Measurements from ENCODE around the gene MLLT3. TPM values are rescaled to one million over a fixed set of nuclear protein-coding genes. Genes with fewer than 3 reads are reported as not detected.

The MLLT3 gene
- total RNA-seq, 3 donors from 2014 or later, result 8.8 to 30.3 (median 22.6) TPM

- Histone ChIP-seq H3K4me3 (no peak overlapping the region), H3K27ac (no peak overlapping the region), H3K4me1 (no peaks in the 10 kb centered on the region), H3K27me3 (no peaks in the 10 kb centered on the region), H3K36me3 (no peaks in the 10 kb centered on the region), H3K9me3 (peaks cover 11 to 17% of the 10 kb centered on the region in 2 donors)
- no peak for TF ChIP-seq POLR2A (IDR thresholded peaks at IDR 0.05)
- no peak for TF ChIP-seq POLR2AphosphoS5 (IDR thresholded peaks at IDR 0.05)
- TF ChIP-seq, protein P1, sequence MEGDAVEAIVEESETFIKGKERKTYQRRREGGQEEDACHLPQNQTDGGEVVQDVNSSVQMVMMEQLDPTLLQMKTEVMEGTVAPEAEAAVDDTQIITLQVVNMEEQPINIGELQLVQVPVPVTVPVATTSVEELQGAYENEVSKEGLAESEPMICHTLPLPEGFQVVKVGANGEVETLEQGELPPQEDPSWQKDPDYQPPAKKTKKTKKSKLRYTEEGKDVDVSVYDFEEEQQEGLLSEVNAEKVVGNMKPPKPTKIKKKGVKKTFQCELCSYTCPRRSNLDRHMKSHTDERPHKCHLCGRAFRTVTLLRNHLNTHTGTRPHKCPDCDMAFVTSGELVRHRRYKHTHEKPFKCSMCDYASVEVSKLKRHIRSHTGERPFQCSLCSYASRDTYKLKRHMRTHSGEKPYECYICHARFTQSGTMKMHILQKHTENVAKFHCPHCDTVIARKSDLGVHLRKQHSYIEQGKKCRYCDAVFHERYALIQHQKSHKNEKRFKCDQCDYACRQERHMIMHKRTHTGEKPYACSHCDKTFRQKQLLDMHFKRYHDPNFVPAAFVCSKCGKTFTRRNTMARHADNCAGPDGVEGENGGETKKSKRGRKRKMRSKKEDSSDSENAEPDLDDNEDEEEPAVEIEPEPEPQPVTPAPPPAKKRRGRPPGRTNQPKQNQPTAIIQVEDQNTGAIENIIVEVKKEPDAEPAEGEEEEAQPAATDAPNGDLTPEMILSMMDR (IDR thresholded peaks at IDR 0.05), result no peak
- intact Hi-C loops (cut with DNase I; ENCODE audit: low total_unique reads), result no loop called here
- no peak for DNase-seq (ENCODE audit: low spot score in 2 of 2)
Measured at GRCh38 chr9:20537294-20537693, 85.0 kb downstream of the MLLT3 start.

DNA sequence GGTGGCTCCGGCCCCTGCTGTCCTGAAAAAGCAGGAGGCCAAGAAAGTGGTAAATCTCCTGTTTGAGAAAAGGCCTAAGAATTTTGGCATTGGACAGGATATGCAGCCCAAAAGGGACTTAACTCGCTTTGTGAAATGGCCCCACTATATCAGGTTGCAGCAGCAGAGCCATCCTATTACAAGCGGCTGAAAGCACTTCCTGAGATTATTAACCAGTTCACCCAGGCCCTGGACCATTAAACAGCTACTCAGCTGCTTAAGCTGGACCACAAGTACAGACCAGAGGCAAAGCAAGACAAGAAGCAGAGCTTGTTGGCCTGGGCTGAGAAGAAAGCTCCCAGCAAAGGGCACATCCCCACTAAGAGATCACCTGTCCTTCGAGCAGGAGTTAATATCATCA, 89.7 kb downstream of the MLLT3 start:
- no peaks in the 10 kb centered on the region for H3K36me3 ChIP-seq
- H3K27ac ChIP-seq, result no peak overlapping the region
- no peak for DNase-seq (ENCODE audit: low spot score in 2 of 2)
- H3K4me1 ChIP-seq, result no peaks in the 10 kb centered on the region
- no peaks in the 10 kb centered on the region for H3K27me3 ChIP-seq
- no peak for TF ChIP-seq POLR2A (IDR thresholded peaks at IDR 0.05)
- TF ChIP-seq POLR2AphosphoS5 (IDR thresholded peaks at IDR 0.05), result no peak
- TF ChIP-seq, protein P1 (IDR thresholded peaks at IDR 0.05), result no peak
- H3K4me3 ChIP-seq, result no peak overlapping the region
- intact Hi-C loops (cut with DNase I; ENCODE audit: low total_unique reads), result no loop called here
- no peaks in the 10 kb centered on the region for H3K9me3 ChIP-seq

- Histone ChIP-seq H3K4me1 (no peaks in the 10 kb centered on the region), H3K27me3 (no peaks in the 10 kb centered on the region), H3K36me3 (no peaks in the 10 kb centered on the region), H3K4me3 (no peak overlapping the region), H3K27ac (no peak overlapping the region), H3K9me3 (no peaks in the 10 kb centered on the region)
- TF ChIP-seq POLR2AphosphoS5 (IDR thresholded peaks at IDR 0.05) (no peak), POLR2A (IDR thresholded peaks at IDR 0.05) (no peak)
- TF ChIP-seq, protein P1 (IDR thresholded peaks at IDR 0.05), result no peak
- DNase-seq (ENCODE audit: low spot score in 2 of 2), result no peak
- intact Hi-C loops (cut with DNase I; ENCODE audit: low total_unique reads), result no loop called here
Measured at GRCh38 chr9:20529837-20530236, 92.5 kb downstream of the MLLT3 start.

GRCh38 chr9:20528253-20528652, 94.0 kb downstream of the MLLT3 start:
- Histone ChIP-seq H3K36me3 (no peaks in the 10 kb centered on the region), H3K27me3 (no peaks in the 10 kb centered on the region), H3K27ac (no peak overlapping the region), H3K4me3 (no peak overlapping the region), H3K9me3 (no peaks in the 10 kb centered on the region), H3K4me1 (no peaks in the 10 kb centered on the region)
- DNase-seq (ENCODE audit: low spot score in 2 of 2), result no peak
- intact Hi-C loops (cut with DNase I; ENCODE audit: low total_unique reads), result no loop called here
- TF ChIP-seq POLR2A (IDR thresholded peaks at IDR 0.05), result no peak
- TF ChIP-seq, protein P1 (IDR thresholded peaks at IDR 0.05), result no peak
- TF ChIP-seq POLR2AphosphoS5 (IDR thresholded peaks at IDR 0.05), result no peak

DNA sequence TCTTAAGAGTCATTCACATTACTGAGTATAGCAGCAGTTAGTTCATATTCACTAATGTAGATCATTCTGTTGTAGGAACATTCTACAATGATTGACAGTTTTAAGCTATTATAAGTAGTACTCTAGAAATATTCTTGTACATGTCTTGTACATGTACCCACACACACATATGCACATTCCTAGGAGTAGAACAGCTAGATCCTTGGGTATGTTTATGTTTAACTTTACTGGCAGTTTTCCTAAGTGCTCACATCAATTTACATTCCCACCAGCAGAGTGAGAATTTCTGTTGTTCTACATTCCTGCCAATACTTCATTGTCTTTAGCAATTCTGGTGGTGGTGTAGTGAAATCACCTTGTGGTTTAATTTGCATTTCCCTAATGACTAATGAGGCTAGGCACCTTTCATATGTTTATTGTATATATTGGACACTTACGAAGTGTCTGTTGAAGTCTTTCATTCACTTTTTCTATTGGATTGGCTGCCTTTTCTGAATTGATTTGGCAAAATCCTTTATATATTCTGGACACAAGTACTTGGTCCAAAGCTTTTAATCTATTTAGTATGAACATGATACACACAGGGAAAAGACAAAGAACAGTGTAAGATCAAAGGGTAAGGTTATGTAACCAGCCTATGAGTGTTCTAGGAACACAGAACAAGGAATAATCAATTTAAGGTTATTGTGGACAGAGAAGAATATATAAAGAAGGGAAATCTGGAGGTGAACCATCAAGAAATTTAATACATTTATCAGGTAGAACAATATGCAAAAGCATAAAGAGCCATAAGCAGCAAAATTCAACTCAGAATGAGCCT, 95.6 kb downstream of the MLLT3 start:
- Histone ChIP-seq H3K27ac (no peak overlapping the region), H3K4me3 (no peak overlapping the region), H3K27me3 (no peaks in the 10 kb centered on the region), H3K4me1 (no peaks in the 10 kb centered on the region), H3K9me3 (no peaks in the 10 kb centered on the region), H3K36me3 (no peaks in the 10 kb centered on the region)
- intact Hi-C loops (cut with DNase I; ENCODE audit: low total_unique reads), result no loop called here
- TF ChIP-seq, protein P1 (IDR thresholded peaks at IDR 0.05), result peak in 1 of 3 donors; percentile 12
- no peak for TF ChIP-seq POLR2A (IDR thresholded peaks at IDR 0.05)
- DNase-seq (ENCODE audit: low spot score in 2 of 2), result no peak
